ENCODE data around the gene DDX55. TPM values are rescaled to one million over a fixed set of nuclear protein-coding genes. Genes with fewer than 3 reads are reported as not detected.

The DDX55 gene
- total and polyA plus RNA-seq, 2 of the 13 experiments (the other 11 are each of a cell fraction or from before 2014, with no cell fraction given), result 22.2 to 37.0 TPM

- TF ChIP-seq CHCHD3 (CRISPR knock-in tag; IDR thresholded peaks at IDR 0.05) (peak; percentile 94; the same call in 1 of the 2 replicates), MED13 (CRISPR knock-in tag; IDR thresholded peaks at IDR 0.05) (peak; percentile 80; the same call in 1 of the 2 replicates), TAF1 (CRISPR knock-in tag; IDR thresholded peaks at IDR 0.05) (peak; percentile 98), YY1 (IDR thresholded peaks at IDR 0.05; ENCODE audit: insufficient read depth, insufficient replicate concordance, low read depth, low read length) (peak; percentile 90), AFF4 (CRISPR knock-in tag; IDR thresholded peaks at IDR 0.05) (0 out of 2 replicates have a peak, but pooled peaks have one; percentile 32), NR1H2 (CRISPR knock-in tag; IDR thresholded peaks at IDR 0.05; ENCODE audit: borderline replicate concordance, low read depth) (no peak), KLF13 (CRISPR knock-in tag; IDR thresholded peaks at IDR 0.05) (0 out of 2 replicates have a peak, but pooled peaks have one; percentile 22), ZNF577 (CRISPR knock-in tag; IDR thresholded peaks at IDR 0.05; ENCODE audit: borderline replicate concordance, low read depth) (no peak), ZFP36L1 (CRISPR knock-in tag; IDR thresholded peaks at IDR 0.05) (peak; percentile 66; the same call in 1 of the 2 replicates), SMAD9 (CRISPR knock-in tag; IDR thresholded peaks at IDR 0.05) (no peak), KAT8 (CRISPR knock-in tag; IDR thresholded peaks at IDR 0.05) (peak; percentile 100), GATAD2A (CRISPR knock-in tag; IDR thresholded peaks at IDR 0.05) (peak; percentile 58), EEA1 (CRISPR knock-in tag; IDR thresholded peaks at IDR 0.05; ENCODE audit: borderline replicate concordance) (peak; percentile 51; the same call in 1 of the 2 replicates), MLX (CRISPR knock-in tag; IDR thresholded peaks at IDR 0.05) (peak; percentile 60; the same call in 1 of the 2 replicates), FOSL2 (CRISPR knock-in tag; IDR thresholded peaks at IDR 0.05) (peak; percentile 73), ZNF709 (CRISPR knock-in tag; IDR thresholded peaks at IDR 0.05) (peak; percentile 76; the same call in 1 of the 2 replicates), PAWR (CRISPR knock-in tag; IDR thresholded peaks at IDR 0.05; ENCODE audit: borderline replicate concordance) (no peak), MYC (CRISPR knock-in tag; IDR thresholded peaks at IDR 0.05; ENCODE audit: borderline replicate concordance) (peak; percentile 97), ZC3H4 (CRISPR knock-in tag; IDR thresholded peaks at IDR 0.05; ENCODE audit: borderline replicate concordance) (no peak), MYNN (CRISPR knock-in tag; IDR thresholded peaks at IDR 0.05; ENCODE audit: low read depth) (no peak; the same call in 1 of the 2 replicates), PLRG1 (conservative IDR thresholded peaks at IDR 0.05) (no peak), ZNF414 (CRISPR knock-in tag; IDR thresholded peaks at IDR 0.05) (peak; percentile 97), HMGXB4 (CRISPR knock-in tag; IDR thresholded peaks at IDR 0.05; ENCODE audit: borderline replicate concordance in 1 of 2, low read depth in 1 of 2) (peak; percentile 78 to 79), ZNF672 (CRISPR knock-in tag; IDR thresholded peaks at IDR 0.05) (no peak)
Measured at GRCh38 chr12:123633379-123634141, 31.7 kb downstream of the DDX55 start, which contains the start of the genes EIF2B1 and GTF2H3 (continued).

All from HepG2 (cell line).